ENCODE measurements around the gene DRC7.

The DRC7 gene

GRCh38 chr16:57750796-57751538, 56.4 kb downstream of the DRC7 start:
- no peak for DNase-seq (ENCODE audit: low read depth, low spot score)

GRCh38 chr16:57751539-57752202, 57.1 kb downstream of the DRC7 start:
- no peak for DNase-seq (ENCODE audit: low read depth, low spot score)

GRCh38 chr16:57752203-57752580, 57.6 kb downstream of the DRC7 start:
- no peak for DNase-seq (ENCODE audit: low read depth, low spot score)

GRCh38 chr16:57752581-57753447, 58.2 kb downstream of the DRC7 start:
- DNase-seq (ENCODE audit: low read depth, low spot score) = no peak

GRCh38 chr16:57753448-57754353, 59.1 kb downstream of the DRC7 start:
- DNase-seq (ENCODE audit: low read depth, low spot score) = no peak

GRCh38 chr16:57754354-57755060, 59.9 kb downstream of the DRC7 start:
- no peak for DNase-seq (ENCODE audit: low read depth, low spot score)

GRCh38 chr16:57755061-57755684, 60.6 kb downstream of the DRC7 start:
- DNase-seq (ENCODE audit: low read depth, low spot score) = no peak

- no peak for DNase-seq (ENCODE audit: low read depth, low spot score)
Measured at GRCh38 chr16:57755726-57756423, 61.3 kb downstream of the DRC7 start.

GRCh38 chr16:57756424-57757325, 62.1 kb downstream of the DRC7 start:
- DNase-seq (ENCODE audit: low read depth, low spot score) = no peak

GRCh38 chr16:57757326-57757786, 62.8 kb downstream of the DRC7 start:
- no peak for DNase-seq (ENCODE audit: low read depth, low spot score)

- no peak for DNase-seq (ENCODE audit: low read depth, low spot score)
Measured at GRCh38 chr16:57757883-57758282, 63.3 kb downstream of the DRC7 start.

GRCh38 chr16:57758331-57759117, 63.9 kb downstream of the DRC7 start:
- no peak for DNase-seq (ENCODE audit: low read depth, low spot score)

- no peak for DNase-seq (ENCODE audit: low read depth, low spot score)
Measured at GRCh38 chr16:57759131-57759530, 64.5 kb downstream of the DRC7 start.

GRCh38 chr16:57759541-57760356, 65.1 kb downstream of the DRC7 start:
- DNase-seq (ENCODE audit: low read depth, low spot score) = no peak

GRCh38 chr16:57760357-57761160, 66.0 kb downstream of the DRC7 start:
- no peak for DNase-seq (ENCODE audit: low read depth, low spot score)

GRCh38 chr16:57761301-57761700, 66.7 kb downstream of the DRC7 start:
- DNase-seq (ENCODE audit: low read depth, low spot score) = no peak

All from iPS DF 19.7 (cell line).